H9 (cell line): ENCODE measurements around the gene PEPD. TPM values are rescaled to one million over a fixed set of nuclear protein-coding genes. Genes with fewer than 3 reads are reported as not detected.

ENCODE experiments used
- DNase-seq: peaks from one replicate; pipeline ENCODE4 v3.0.0-alpha.2; 2017
- H2AFZ ChIP-seq: one replicate; pipeline ENCODE4 v1.6.1; 2013; ENCODE audit warnings: mild to moderate bottlenecking, low read length, control low read depth, moderate library complexity
- H2AK5ac ChIP-seq: 2 replicates; pipeline ENCODE4 v1.6.1; 2013; ENCODE audit warnings: low read length, control low read depth, mixed read lengths; ENCODE audit not compliant: insufficient read length
- H2BK120ac ChIP-seq: one replicate; pipeline ENCODE4 v1.6.1; 2013; ENCODE audit warnings: low read depth, mild to moderate bottlenecking, low read length, control low read depth, inconsistent platforms; ENCODE audit not compliant: poor library complexity, severe bottlenecking
- H2BK12ac ChIP-seq: 2 replicates; pipeline ENCODE4 v1.6.1; 2013; ENCODE audit warnings: low read length, control low read depth, mixed read lengths, low read depth; ENCODE audit not compliant: insufficient read length
- H2BK15ac ChIP-seq: 2 replicates; pipeline ENCODE4 v1.6.1; 2013; ENCODE audit warnings: low read depth, low read length, control low read depth
- H2BK20ac ChIP-seq: one replicate; pipeline ENCODE4 v1.6.1; 2013; ENCODE audit warnings: low read depth, mild to moderate bottlenecking, low read length, control low read depth, inconsistent platforms; ENCODE audit not compliant: poor library complexity, severe bottlenecking
- H2BK5ac ChIP-seq: 2 replicates; pipeline ENCODE4 v1.6.1; 2013; ENCODE audit warnings: low read length, control low read depth, mixed read lengths; ENCODE audit not compliant: insufficient read length
- H3K14ac ChIP-seq: 2 replicates; pipeline ENCODE4 v1.6.1; 2013; ENCODE audit warnings: low read length, control low read depth; ENCODE audit not compliant: insufficient read depth
- H3K18ac ChIP-seq: 2 replicates; pipeline ENCODE4 v1.6.1; 2013; ENCODE audit warnings: low read depth, mild to moderate bottlenecking, mixed read lengths, low read length, control low read depth; ENCODE audit not compliant: insufficient read length
- H3K23ac ChIP-seq: 2 replicates; pipeline ENCODE4 v1.6.1; 2013; ENCODE audit warnings: low read length, control low read depth, mixed read lengths, low read depth; ENCODE audit not compliant: insufficient read length
- H3K23me2 ChIP-seq: 2 replicates; pipeline ENCODE4 v1.6.1; 2013; ENCODE audit warnings: low read depth, mild to moderate bottlenecking, mixed read lengths, low read length, control low read depth; ENCODE audit not compliant: insufficient read length, poor library complexity, severe bottlenecking
- H3K27ac ChIP-seq: 2 replicates; pipeline ENCODE4 v1.5.1; 2013; ENCODE audit warnings: low read length, control low read depth, mixed read lengths, low read depth; ENCODE audit not compliant: insufficient read length
- H3K27me3 ChIP-seq: 2 replicates; pipeline ENCODE4 v1.6.1; 2013; ENCODE audit warnings: low read length, control low read depth, inconsistent platforms; ENCODE audit not compliant: insufficient read depth
- H3K4ac ChIP-seq: 2 replicates; pipeline ENCODE4 v1.6.1; 2013; ENCODE audit warnings: low read depth, mild to moderate bottlenecking, control low read depth, inconsistent platforms, low read length, moderate library complexity
- H3K4me1 ChIP-seq: 2 replicates; pipeline ENCODE4 v1.6.1; 2013; ENCODE audit warnings: low read length, control low read depth, inconsistent platforms; ENCODE audit not compliant: insufficient read depth
- H3K4me2 ChIP-seq: 2 replicates; pipeline ENCODE4 v1.6.1; 2013; ENCODE audit warnings: low read length, control low read depth, mixed read lengths; ENCODE audit not compliant: insufficient read length, insufficient read depth
- H3K56ac ChIP-seq: 2 replicates; pipeline ENCODE4 v1.6.1; 2013; ENCODE audit warnings: low read depth, mild to moderate bottlenecking, mixed read lengths, low read length, control low read depth; ENCODE audit not compliant: insufficient read length
- H3K79me1 ChIP-seq: 2 replicates; pipeline ENCODE4 v1.6.1; 2013; ENCODE audit warnings: low read depth, mild to moderate bottlenecking, moderate library complexity, low read length, control low read depth, inconsistent platforms; ENCODE audit not compliant: insufficient read depth, poor library complexity, severe bottlenecking
- H3K79me2 ChIP-seq: 2 replicates; pipeline ENCODE4 v1.6.1; 2013; ENCODE audit warnings: low read length, control low read depth, inconsistent platforms; ENCODE audit not compliant: insufficient read depth
- H3K9ac ChIP-seq: 2 replicates; pipeline ENCODE4 v1.6.1; 2013; ENCODE audit warnings: low read length, control low read depth, mixed read lengths; ENCODE audit not compliant: insufficient read length; ENCODE audit errors: extremely low read depth
- H3K9me3 ChIP-seq: one replicate; pipeline ENCODE4 v1.6.1; 2013; ENCODE audit warnings: low read depth, low read length, inconsistent platforms; ENCODE audit not compliant: control insufficient read depth
- H3T11ph ChIP-seq: one replicate; pipeline ENCODE4 v1.6.1; 2013; ENCODE audit warnings: mild to moderate bottlenecking, low read length, control low read depth, inconsistent platforms
- H4K20me1 ChIP-seq: one replicate; pipeline ENCODE4 v1.6.1; 2013; ENCODE audit not compliant: control insufficient read depth, insufficient read length, insufficient read depth
- H4K5ac ChIP-seq: 2 replicates; pipeline ENCODE4 v1.6.1; 2013; ENCODE audit warnings: low read depth, mild to moderate bottlenecking, mixed read lengths, low read length, control low read depth; ENCODE audit not compliant: insufficient read length
- H4K8ac ChIP-seq: replicated peaks from 2 replicates; pipeline ENCODE4 v1.6.1; 2013; ENCODE audit warnings: low read length, control low read depth, mixed read lengths, low read depth; ENCODE audit not compliant: insufficient read length
- H4K91ac ChIP-seq: 2 replicates; pipeline ENCODE4 v1.6.1; 2013; ENCODE audit warnings: low read depth, mild to moderate bottlenecking, moderate library complexity, mixed read lengths, low read length, control low read depth; ENCODE audit not compliant: insufficient read length
- H3K27ac Mint-ChIP-seq, 3 experiments: 2 replicates in 2 of 3; 3 replicates in 1 of 3; pipeline ENCODE4 v1.8.0; 2020 to 2021; ENCODE audit warnings: mixed read lengths in 3 of 3, mild to moderate bottlenecking in 1 of 3, moderate library complexity in 1 of 3
- H3K27me3 Mint-ChIP-seq: 2 replicates; pipeline ENCODE4 v1.8.0; 2021; ENCODE audit warnings: low read depth, mild to moderate bottlenecking, moderate library complexity, mixed read lengths
- H3K36me3 Mint-ChIP-seq, 3 experiments: 2 replicates in 2 of 3; 3 replicates in 1 of 3; pipeline ENCODE4 v1.8.0; 2020 to 2021; ENCODE audit warnings: low read depth in 3 of 3, mixed read lengths in 3 of 3; ENCODE audit not compliant: insufficient read depth in 1 of 3
- H3K4me1 Mint-ChIP-seq, 2 experiments: 2 replicates each; pipeline ENCODE4 v1.8.0; 2020; ENCODE audit warnings: mixed read lengths in 2 of 2
- H3K4me3 Mint-ChIP-seq, 2 experiments: 2 replicates in 1 of 2; 3 replicates in 1 of 2; pipeline ENCODE4 v1.8.0; 2020 to 2021; ENCODE audit warnings: mild to moderate bottlenecking in 2 of 2, mixed read lengths in 2 of 2, moderate library complexity in 1 of 2
- H3K9me3 Mint-ChIP-seq, 2 experiments: 2 replicates in 1 of 2; 3 replicates in 1 of 2; pipeline ENCODE4 v1.8.0; 2020; ENCODE audit warnings: mild to moderate bottlenecking in 2 of 2, mixed read lengths in 2 of 2, moderate library complexity in 1 of 2
- whole genome bisulfite sequencing: extraction: QIAGEN DNeasy Blood & Tissue Kit; methylation state at CpG from one replicate; pipeline ENCODE4 v1.1.7; 2013; ENCODE audit warnings: missing lambda C conversion rate, low lambda C conversion rate, mixed read lengths; ENCODE audit not compliant: insufficient read length; ENCODE audit errors: extremely low coverage; 5-methylcytosine and 5-hydroxymethylcytosine counted together
- total RNA-seq: library from RNA; stranded (reverse); gene quantifications from 2 replicates; pipeline ENCODE4 v1.2.1, GENCODE V29; 2021
- TF ChIP-seq, protein P1 (sequence below): fragments of 200-600 bp; sonication (generic); conservative IDR thresholded peaks from 3 replicates; pipeline ENCODE4 v1.8.0; 2021; ENCODE audit warnings: antibody characterized with exemption, mild to moderate bottlenecking

Gene PEPD
- total RNA-seq, 1 experiment from 2014 or later: 52.8 TPM

DNA sequence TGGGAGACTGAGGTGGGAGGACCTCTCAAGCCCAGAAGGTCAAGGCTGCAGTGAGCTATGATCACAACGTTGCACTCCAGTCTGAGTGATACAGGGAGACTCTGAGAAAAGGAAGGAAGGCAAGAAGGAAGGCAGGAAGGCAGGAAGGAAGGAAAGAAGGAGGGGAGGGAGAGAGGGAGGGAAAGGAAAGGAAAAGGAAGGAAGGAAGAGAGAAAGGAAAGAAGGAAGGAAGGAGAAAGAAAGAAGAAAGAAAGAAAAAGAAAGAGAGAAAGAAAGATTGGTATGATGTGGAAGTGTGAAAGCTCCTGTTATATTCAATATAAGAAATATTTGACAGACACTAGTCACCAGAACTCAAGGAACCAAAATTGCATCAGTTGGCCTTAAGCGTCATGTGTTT is 180.6 kb downstream of the PEPD start:
- Histone ChIP-seq H2BK12ac (no peak overlapping the region), H3K14ac (no peak overlapping the region), H3K18ac (no peak overlapping the region), H3K79me2 (no peaks in the 10 kb centered on the region), H4K5ac (no peak overlapping the region), H4K8ac (no peak overlapping the region), H3T11ph (no peak overlapping the region), H4K91ac (no peak overlapping the region), H2BK20ac (no peak overlapping the region), H2BK5ac (no peak overlapping the region), H3K23me2 (no peaks in the 10 kb centered on the region), H3K79me1 (no peaks in the 10 kb centered on the region), H3K27ac (no peak overlapping the region), H3K27me3 (no peaks in the 10 kb centered on the region), H3K9me3 (no peaks in the 10 kb centered on the region), H3K23ac (no peak overlapping the region), H3K4ac (no peak overlapping the region), H4K20me1 (no peaks in the 10 kb centered on the region), H2BK15ac (no peak overlapping the region), H2BK120ac (no peak overlapping the region), H3K4me2 (no peak overlapping the region), H2AK5ac (no peak overlapping the region), H3K4me1 (no peaks in the 10 kb centered on the region), H2AFZ (no peak overlapping the region), H3K9ac (no peak overlapping the region), H3K56ac (no peak overlapping the region)
- Mint-ChIP-seq H3K4me3 (no peak overlapping the region), H3K36me3 (no peaks in the 10 kb centered on the region), H3K9me3 (no peaks in the 10 kb centered on the region), H3K4me1 (peaks cover 5 to 7% of the 10 kb centered on the region in 2 experiments), H3K27me3 (peaks cover 44% of the 10 kb centered on the region), H3K27ac (no peak overlapping the region; a peak in 1 of 7 replicates)
- DNase-seq: no peak
- TF ChIP-seq, protein P1, sequence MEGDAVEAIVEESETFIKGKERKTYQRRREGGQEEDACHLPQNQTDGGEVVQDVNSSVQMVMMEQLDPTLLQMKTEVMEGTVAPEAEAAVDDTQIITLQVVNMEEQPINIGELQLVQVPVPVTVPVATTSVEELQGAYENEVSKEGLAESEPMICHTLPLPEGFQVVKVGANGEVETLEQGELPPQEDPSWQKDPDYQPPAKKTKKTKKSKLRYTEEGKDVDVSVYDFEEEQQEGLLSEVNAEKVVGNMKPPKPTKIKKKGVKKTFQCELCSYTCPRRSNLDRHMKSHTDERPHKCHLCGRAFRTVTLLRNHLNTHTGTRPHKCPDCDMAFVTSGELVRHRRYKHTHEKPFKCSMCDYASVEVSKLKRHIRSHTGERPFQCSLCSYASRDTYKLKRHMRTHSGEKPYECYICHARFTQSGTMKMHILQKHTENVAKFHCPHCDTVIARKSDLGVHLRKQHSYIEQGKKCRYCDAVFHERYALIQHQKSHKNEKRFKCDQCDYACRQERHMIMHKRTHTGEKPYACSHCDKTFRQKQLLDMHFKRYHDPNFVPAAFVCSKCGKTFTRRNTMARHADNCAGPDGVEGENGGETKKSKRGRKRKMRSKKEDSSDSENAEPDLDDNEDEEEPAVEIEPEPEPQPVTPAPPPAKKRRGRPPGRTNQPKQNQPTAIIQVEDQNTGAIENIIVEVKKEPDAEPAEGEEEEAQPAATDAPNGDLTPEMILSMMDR: no peak
- WGBS: no CpG with 5 or more reads among the region's 2 CpGs
